UCSD-AML1 (cell line): Measurements from ENCODE around the gene PROC.

Experiments
- DNase-seq: peaks from one replicate; lab custom pipeline; 2025; ENCODE audit not compliant: unreplicated experiment; lab: John Stamatoyannopoulos, UW

PROC gene

GRCh38 chr2:127454595-127455565 lies 36.7 kb downstream of the PROC start:
- DNase-seq, result no peak

- no peak for DNase-seq
These were observed 37.6 kb downstream of the PROC start for GRCh38 chr2:127455566-127456493.

GRCh38 chr2:127456960-127457359 lies 38.7 kb downstream of the PROC start:
- no peak for DNase-seq

GRCh38 chr2:127462461-127462860 lies 44.2 kb downstream of the PROC start:
- DNase-seq, result no peak

- DNase-seq, result no peak
These were observed 45.1 kb downstream of the PROC start for GRCh38 chr2:127463155-127463991.

GRCh38 chr2:127464470-127465257 lies 46.4 kb downstream of the PROC start:
- DNase-seq, result no peak

- no peak for DNase-seq
These were observed 47.0 kb downstream of the PROC start for GRCh38 chr2:127465258-127465657.

GRCh38 chr2:127469051-127469450 lies 50.8 kb downstream of the PROC start:
- no peak for DNase-seq

GRCh38 chr2:127469974-127470373 lies 51.7 kb downstream of the PROC start:
- DNase-seq, result no peak

GRCh38 chr2:127471286-127471988 lies 53.2 kb downstream of the PROC start:
- DNase-seq, result no peak

- DNase-seq, result no peak
These were observed 54.0 kb downstream of the PROC start for GRCh38 chr2:127472268-127472667.

- DNase-seq, result no peak
These were observed 57.6 kb downstream of the PROC start for GRCh38 chr2:127475788-127476187.
